Endothelial cell (in vitro differentiated cells): Measurements from ENCODE around the gene GPR21. TPM values are rescaled to one million over a fixed set of nuclear protein-coding genes. Genes with fewer than 3 reads are reported as not detected.

ENCODE experiments used
- DNase-seq: peaks from one replicate; pipeline ENCODE4 v3.0.0; 2021; ENCODE audit warnings: low spot score
- H3K27ac Mint-ChIP-seq: one replicate; pipeline ENCODE4 v1.8.0; 2021; ENCODE audit warnings: mixed read lengths, inconsistent platforms; ENCODE audit not compliant: unreplicated experiment
- H3K27me3 Mint-ChIP-seq: one replicate; pipeline ENCODE4 v1.8.0; 2021; ENCODE audit warnings: mild to moderate bottlenecking, moderate library complexity, mixed read lengths, inconsistent platforms; ENCODE audit not compliant: unreplicated experiment
- H3K36me3 Mint-ChIP-seq: one replicate; pipeline ENCODE4 v1.8.0; 2021; ENCODE audit warnings: mild to moderate bottlenecking, low read depth, mixed read lengths, inconsistent platforms; ENCODE audit not compliant: unreplicated experiment
- H3K4me1 Mint-ChIP-seq: one replicate; pipeline ENCODE4 v1.8.0; 2021; ENCODE audit warnings: mild to moderate bottlenecking, mixed read lengths, inconsistent platforms; ENCODE audit not compliant: unreplicated experiment
- H3K4me3 Mint-ChIP-seq: one replicate; pipeline ENCODE4 v1.8.0; 2021; ENCODE audit warnings: mild to moderate bottlenecking, mixed read lengths, inconsistent platforms; ENCODE audit not compliant: unreplicated experiment
- H3K9me3 Mint-ChIP-seq: one replicate; pipeline ENCODE4 v1.8.0; 2021; ENCODE audit warnings: mixed read lengths, inconsistent platforms; ENCODE audit not compliant: unreplicated experiment
- CTCF ChIP-seq: fragments of 200-600 bp; sonication (generic); IDR thresholded peaks from one replicate; pipeline ENCODE4 v1.5.0; 2021; ENCODE audit warnings: antibody characterized with exemption; ENCODE audit not compliant: unreplicated experiment
- total RNA-seq: library from RNA; stranded (reverse); fragmentation: NEBNext Ultra II Directional; extraction: Animal tissue kit (Norgen Biotek cat#: 25700); gene quantifications from one replicate; pipeline ENCODE4 v1.2.1, GENCODE V29; 2021; ENCODE audit not compliant: unreplicated experiment

The GPR21 gene
- total RNA-seq, 1 donor from 2014 or later: 1.8 TPM

DNA sequence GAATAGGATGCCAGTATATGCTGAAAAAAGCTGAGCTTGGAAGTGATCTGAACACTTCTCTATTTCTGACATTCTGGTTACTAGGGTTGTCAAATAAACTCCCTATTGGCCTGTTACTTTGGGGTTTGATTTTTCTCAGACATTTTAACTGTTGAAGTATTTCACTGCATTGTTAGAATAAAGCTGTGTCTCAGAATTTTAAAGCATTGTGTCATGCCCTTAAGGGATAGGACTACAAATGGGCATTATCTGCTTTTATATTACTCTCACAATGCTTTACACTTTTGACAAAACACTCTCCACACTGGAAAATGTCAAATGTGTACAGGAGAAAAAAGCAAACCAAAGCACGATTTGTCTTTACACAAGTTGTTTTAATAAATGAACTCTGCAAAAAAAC lies 16.8 kb upstream of the GPR21 start:
- no peak for TF ChIP-seq CTCF
- no peaks in the 10 kb centered on the region for H3K9me3 Mint-ChIP-seq
- no peak for DNase-seq
- peaks cover 19% of the 10 kb centered on the region for H3K36me3 Mint-ChIP-seq
- no peak overlapping the region for H3K4me3 Mint-ChIP-seq
- H3K27me3 Mint-ChIP-seq: no peaks in the 10 kb centered on the region
- no peak overlapping the region for H3K27ac Mint-ChIP-seq
- no peaks in the 10 kb centered on the region for H3K4me1 Mint-ChIP-seq

GRCh38 chr9:123020796-123021195 lies 12.7 kb upstream of the GPR21 start:
- no peaks in the 10 kb centered on the region for H3K4me1 Mint-ChIP-seq
- H3K27me3 Mint-ChIP-seq: no peaks in the 10 kb centered on the region
- H3K27ac Mint-ChIP-seq: no peak overlapping the region
- no peak overlapping the region for H3K4me3 Mint-ChIP-seq
- peaks cover 17% of the 10 kb centered on the region for H3K36me3 Mint-ChIP-seq
- no peak for TF ChIP-seq CTCF
- H3K9me3 Mint-ChIP-seq: no peaks in the 10 kb centered on the region
- DNase-seq: no peak

- Mint-ChIP-seq H3K36me3 (peaks cover 15% of the 10 kb centered on the region), H3K27me3 (no peaks in the 10 kb centered on the region), H3K4me1 (peaks cover 12% of the 10 kb centered on the region), H3K4me3 (no peak overlapping the region), H3K27ac (no peak overlapping the region), H3K9me3 (no peaks in the 10 kb centered on the region)
- no peak for TF ChIP-seq CTCF
- no peak for DNase-seq
Measured at GRCh38 chr9:123026425-123026824, 7.0 kb upstream of the GPR21 start.

DNA sequence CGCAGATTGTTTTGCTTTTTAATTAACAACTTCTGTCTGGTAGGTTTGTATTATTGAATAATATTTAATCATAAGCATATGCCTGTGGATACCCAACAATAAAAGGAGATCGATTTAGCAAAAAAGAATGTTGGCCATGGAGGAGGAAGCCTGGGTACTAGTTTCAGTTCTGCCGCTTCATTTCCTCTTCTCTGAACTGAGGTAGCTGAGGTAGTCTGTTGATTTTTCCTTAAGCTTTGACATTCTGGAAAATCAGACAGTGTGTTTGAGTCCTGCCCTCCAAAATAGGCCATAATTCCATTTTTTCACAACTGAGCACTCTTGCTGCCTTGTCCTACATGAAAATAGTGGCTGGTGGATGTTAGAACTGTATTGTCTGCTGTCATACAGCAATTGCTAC lies 6.0 kb upstream of the GPR21 start:
- H3K27me3 Mint-ChIP-seq: no peaks in the 10 kb centered on the region
- H3K4me3 Mint-ChIP-seq: no peak overlapping the region
- peaks cover 19% of the 10 kb centered on the region for H3K4me1 Mint-ChIP-seq
- TF ChIP-seq CTCF: no peak
- no peak for DNase-seq
- no peaks in the 10 kb centered on the region for H3K9me3 Mint-ChIP-seq
- H3K36me3 Mint-ChIP-seq: peaks cover 12% of the 10 kb centered on the region
- peak overlapping the region; percentile 50 for H3K27ac Mint-ChIP-seq

- Mint-ChIP-seq H3K4me3 (no peak overlapping the region), H3K27ac (no peak overlapping the region), H3K27me3 (peaks cover under 1% of the 10 kb centered on the region), H3K4me1 (peaks cover 26% of the 10 kb centered on the region), H3K9me3 (no peaks in the 10 kb centered on the region), H3K36me3 (peaks cover 7% of the 10 kb centered on the region)
- no peak for TF ChIP-seq CTCF
- no peak for DNase-seq
Measured at GRCh38 chr9:123028136-123028535, 5.3 kb upstream of the GPR21 start.
